IMR-90 (cell line): ENCODE measurements around the gene RIPK4. TPM values are rescaled to one million over a fixed set of nuclear protein-coding genes. Genes with fewer than 3 reads are reported as not detected.

ENCODE experiments used
- ATAC-seq: fragments of 200-7000 bp; cut with Tn5 transposase; 2 replicates; pipeline ENCODE4 v1.9.1; 2020; ENCODE audit warnings: low read depth, mild to moderate bottlenecking, moderate library complexity
- BruUV-seq: library from RNA; stranded (reverse); fragments of 400-500 nt; replicated peaks from 2 replicates; lab custom pipeline; 2021; lab: Mats Ljungman, UMichigan
- CTCF ChIA-PET: fragments of 300-600 bp; formaldehyde crosslinking; extraction: SDS; loops from one replicate; lab custom pipeline; 2021; ENCODE audit warnings: antibody characterized with exemption; lab: Yijun Ruan, JAX
- POLR2A ChIA-PET: fragments of 300-600 bp; sonication (Branson Sonifier 250); formaldehyde crosslinking; loops from one replicate; lab custom pipeline; 2022; ENCODE audit warnings: antibody characterized with exemption; ENCODE audit not compliant: unreplicated experiment; lab: Charles Lee
- DNase-seq: peaks from one replicate; pipeline ENCODE4 v3.0.0; 2013
- H2AFZ ChIP-seq: replicated peaks from 2 replicates; pipeline ENCODE3; 2013; ENCODE audit warnings: low read length, mild to moderate bottlenecking; ENCODE audit not compliant: poor library complexity
- H2AK5ac ChIP-seq: 2 replicates; pipeline ENCODE4 v1.6.1; 2013; ENCODE audit warnings: low read depth, low read length, inconsistent platforms
- H2AK9ac ChIP-seq: replicated peaks from 2 replicates; pipeline ENCODE3; 2013; ENCODE audit warnings: mild to moderate bottlenecking, low read depth, low read length, moderate library complexity; ENCODE audit not compliant: poor library complexity
- H2BK120ac ChIP-seq: 2 replicates; pipeline ENCODE4 v1.6.1; 2013; ENCODE audit warnings: low read depth, low read length, inconsistent platforms
- H2BK15ac ChIP-seq: 3 replicates; pipeline ENCODE4 v1.6.1; 2013; ENCODE audit warnings: low read depth, low read length, inconsistent platforms
- H2BK20ac ChIP-seq: 2 replicates; pipeline ENCODE4 v1.6.1; 2013; ENCODE audit warnings: low read depth, mild to moderate bottlenecking, inconsistent platforms, low read length, moderate library complexity
- H2BK5ac ChIP-seq: 2 replicates; pipeline ENCODE4 v1.6.1; 2013; ENCODE audit warnings: mild to moderate bottlenecking, low read depth, low read length, inconsistent platforms; ENCODE audit not compliant: poor library complexity, severe bottlenecking
- H3K14ac ChIP-seq: replicated peaks from 2 replicates; pipeline ENCODE4 v1.6.1; 2013; ENCODE audit warnings: low read depth, low read length, inconsistent platforms
- H3K18ac ChIP-seq: 2 replicates; pipeline ENCODE4 v1.6.1; 2013; ENCODE audit warnings: low read depth, low read length, control low read depth
- H3K23ac ChIP-seq: 2 replicates; pipeline ENCODE4 v1.6.1; 2013; ENCODE audit warnings: low read depth, low read length, inconsistent platforms
- H3K27ac ChIP-seq: 2 replicates; pipeline ENCODE4 v1.5.1; 2013; ENCODE audit warnings: mild to moderate bottlenecking, control low read depth, low read length; ENCODE audit not compliant: insufficient read depth
- H3K27me3 ChIP-seq: 2 replicates; pipeline ENCODE4 v1.6.1; 2013; ENCODE audit warnings: low read length; ENCODE audit not compliant: control insufficient read depth, insufficient read depth
- H3K36me3 ChIP-seq: 2 replicates; pipeline ENCODE4 v1.6.1; 2013; ENCODE audit warnings: low read length, mixed read lengths; ENCODE audit not compliant: control insufficient read depth, insufficient read depth
- H3K4ac ChIP-seq: 2 replicates; pipeline ENCODE4 v1.6.1; 2013; ENCODE audit warnings: low read depth, low read length, inconsistent platforms
- H3K4me1 ChIP-seq: 2 replicates; pipeline ENCODE4 v1.6.1; 2013; ENCODE audit warnings: low read length, mixed read lengths; ENCODE audit not compliant: control insufficient read depth, insufficient read depth
- H3K4me2 ChIP-seq: 2 replicates; pipeline ENCODE4 v1.6.1; 2013; ENCODE audit warnings: low read depth, mild to moderate bottlenecking, control low read depth, low read length, moderate library complexity
- H3K4me3 ChIP-seq: 2 replicates; pipeline ENCODE4 v1.5.1; 2013; ENCODE audit warnings: low read depth, mild to moderate bottlenecking, control low read depth, low read length, moderate library complexity; ENCODE audit not compliant: insufficient read depth
- H3K56ac ChIP-seq: 2 replicates; pipeline ENCODE4 v1.6.1; 2013; ENCODE audit warnings: low read length, inconsistent platforms; ENCODE audit not compliant: insufficient read depth; ENCODE audit errors: extremely low read depth
- H3K79me1 ChIP-seq, 2 experiments: 2 replicates each; pipeline ENCODE4 v1.6.1; 2013; ENCODE audit warnings: low read length in 2 of 2, inconsistent platforms in 1 of 2, low read depth in 1 of 2
- H3K9ac ChIP-seq: 2 replicates; pipeline ENCODE4 v1.6.1; 2013; ENCODE audit warnings: low read depth, low read length, control low read depth
- H3K9me1 ChIP-seq: 2 replicates; pipeline ENCODE4 v1.6.1; 2013; ENCODE audit warnings: low read length, inconsistent platforms; ENCODE audit not compliant: insufficient read depth
- H3K9me3 ChIP-seq: 2 replicates; pipeline ENCODE4 v1.6.1; 2013; ENCODE audit warnings: low read length; ENCODE audit not compliant: control insufficient read depth, insufficient read depth
- H4K20me1 ChIP-seq: 2 replicates; pipeline ENCODE4 v1.6.1; 2013; ENCODE audit warnings: low read length, inconsistent platforms; ENCODE audit not compliant: insufficient read depth
- H4K5ac ChIP-seq: 2 replicates; pipeline ENCODE4 v1.6.1; 2013; ENCODE audit warnings: mild to moderate bottlenecking, low read depth, low read length, control low read depth
- H4K8ac ChIP-seq, 2 experiments: 2 replicates each; pipeline ENCODE4 v1.6.1; 2013; ENCODE audit warnings: low read depth in 2 of 2, low read length in 2 of 2, control low read depth in 1 of 2, inconsistent platforms in 1 of 2
- H4K91ac ChIP-seq: 2 replicates; pipeline ENCODE4 v1.6.1; 2013; ENCODE audit warnings: low read depth, low read length, inconsistent platforms; ENCODE audit not compliant: insufficient read depth
- CEBPB ChIP-seq: IDR thresholded peaks from 2 replicates; pipeline ENCODE4 v1.6.1; 2012; ENCODE audit warnings: low read depth, low read length, improper control_type of control experiment
- CHD1 ChIP-seq: IDR thresholded peaks from 2 replicates; pipeline ENCODE4 v1.6.1; 2012; ENCODE audit warnings: low read depth, low read length, improper control_type of control experiment
- CTCF ChIP-seq: conservative IDR thresholded peaks from 2 replicates; pipeline ENCODE4 v1.5.1; 2012; ENCODE audit warnings: mild to moderate bottlenecking, low read depth, low read length, improper control_type of control experiment
- ELK1 ChIP-seq: fragments of 150-350 bp; IDR thresholded peaks from 2 replicates; pipeline ENCODE4 v1.6.1; 2016; ENCODE audit warnings: low read depth, mild to moderate bottlenecking, low read length, moderate library complexity, borderline replicate concordance
- FOS ChIP-seq: fragments of 150-350 bp; IDR thresholded peaks from 2 replicates; pipeline ENCODE4 v1.6.1; 2016; ENCODE audit warnings: low read depth, low read length
- MAFK ChIP-seq: IDR thresholded peaks from 2 replicates; pipeline ENCODE4 v1.6.1; 2012; ENCODE audit warnings: low read depth, low read length, improper control_type of control experiment
- MAZ ChIP-seq: IDR thresholded peaks from 2 replicates; pipeline ENCODE4 v1.6.1; 2012; ENCODE audit warnings: low read depth, mild to moderate bottlenecking, low read length, improper control_type of control experiment, moderate library complexity, borderline replicate concordance
- MXI1 ChIP-seq: IDR thresholded peaks from 2 replicates; pipeline ENCODE4 v1.6.1; 2012; ENCODE audit warnings: low read depth, mild to moderate bottlenecking, low read length, moderate library complexity, borderline replicate concordance
- NFE2L2 ChIP-seq: fragments of 150-350 bp; IDR thresholded peaks from 2 replicates; pipeline ENCODE4 v1.6.1; 2016; ENCODE audit warnings: low read depth, mild to moderate bottlenecking, low read length
- POLR2A ChIP-seq: IDR thresholded peaks from 2 replicates; pipeline ENCODE4 v1.6.1; 2012; ENCODE audit warnings: mild to moderate bottlenecking, low read depth, low read length
- RAD21 ChIP-seq: IDR thresholded peaks from 2 replicates; pipeline ENCODE4 v1.6.1; 2012; ENCODE audit warnings: low read length, improper control_type of control experiment
- RCOR1 ChIP-seq: IDR thresholded peaks from 2 replicates; pipeline ENCODE4 v1.6.1; 2012; ENCODE audit warnings: mild to moderate bottlenecking, low read length, improper control_type of control experiment; ENCODE audit not compliant: insufficient replicate concordance
- RFX5 ChIP-seq: IDR thresholded peaks from 2 replicates; pipeline ENCODE4 v1.8.0; 2012; ENCODE audit warnings: low read depth, mild to moderate bottlenecking, low read length, moderate library complexity
- WGBS, 2 experiments: methylation state at CpG; one replicate each; pipeline versions ENCODE4 v1.1.5 to v1.1.7; 2013; ENCODE audit warnings: missing lambda C conversion rate in 2 of 2; ENCODE audit not compliant: insufficient read length in 1 of 2; ENCODE audit errors: extremely low coverage in 2 of 2; 5-methylcytosine and 5-hydroxymethylcytosine counted together
- dilution Hi-C: fragments of 300-500 bp; cut with HindIII; formaldehyde crosslinking; loops from one replicate; pipeline ENCODE4 v1.14.3; 2018; ENCODE audit warnings: low sequenced_read_pairs; ENCODE audit not compliant: unreplicated experiment
- in situ Hi-C: fragments of 300-500 bp; cut with MboI; formaldehyde crosslinking; loops from 3 replicates; pipeline ENCODE4 v1.14.3; 2019; ENCODE audit warnings: low sequenced_read_pairs, inconsistent platforms, mixed read lengths
- intact Hi-C: fragments of 100-400 bp; cut with micrococcal nuclease; formaldehyde crosslinking; loops from 2 replicates; pipeline ENCODE4 v1.10.0; 2022
- polyA plus RNA-seq, 3 experiments: library from polyadenylated mRNA; depleted of rRNA; stranded (reverse); fragments of >200 nt; gene quantifications; 2 replicates each; pipeline ENCODE4 v1.2.3, GENCODE V29; 2012; ENCODE audit warnings: low replicate concordance in 1 of 3
- total RNA-seq: library from RNA; depleted of rRNA; stranded (reverse); fragments of >200 nt; gene quantifications from 2 replicates; pipeline ENCODE4 v1.2.3, GENCODE V29; 2012

The RIPK4 gene
- total and polyA plus RNA-seq, 2 of the 4 experiments (the other 2 are of a cell fraction), result under 0.01 to 0.03 TPM

GRCh38 chr21:41800425-41801320 is 33.8 kb upstream of the RIPK4 start (continued):
- TF ChIP-seq MAZ, result no peak

- 96% methylated on average over 6 of the region's 7 CpGs; no CpG with 5 or more reads in 1 of the 2 experiments for WGBS, 2 experiments
- no TSS peak for BruUV-seq
- Histone ChIP-seq H3K4me1 (no peaks in the 10 kb centered on the region), H3K36me3 (peaks cover 25% of the 10 kb centered on the region), H3K18ac (no peak overlapping the region), H3K9me1 (no peaks in the 10 kb centered on the region; the same call in 1 of the 2 replicates), H4K5ac (no peak overlapping the region), H3K27me3 (no peaks in the 10 kb centered on the region), H4K20me1 (no peaks in the 10 kb centered on the region), H2AK9ac (no peak overlapping the region), H4K8ac (no peak overlapping the region), H3K4me2 (no peak overlapping the region), H3K4me3 (no peak overlapping the region), H3K79me1 (no peaks in the 10 kb centered on the region), H2AK5ac (no peak overlapping the region), H3K9me3 (no peaks in the 10 kb centered on the region), H3K9ac (no peak overlapping the region), H3K27ac (no peak overlapping the region), H2BK15ac (no peak overlapping the region), H2AFZ (no peak overlapping the region), H2BK5ac (no peak overlapping the region), H2BK20ac (no peak overlapping the region), H3K4ac (no peak overlapping the region), H2BK120ac (no peak overlapping the region), H3K23ac (no peak overlapping the region), H3K14ac (no peak overlapping the region), H4K91ac (no peak overlapping the region), H3K56ac (no peak overlapping the region)
- intact Hi-C loops, result no loop called here
- in situ Hi-C loops, result loop anchor here (25.0 kb wide), 1 partner anchor 512 kb away; no protein-coding TSS in a partner anchor
- dilution Hi-C loops, result no loop called here
- ChIA-PET CTCF (no interaction called here), POLR2A (no interaction called here)
- ATAC-seq (no peak), DNase-seq (no peak)
- TF ChIP-seq CTCF (no peak), MAZ (no peak), FOS (no peak), NFE2L2 (no peak), RCOR1 (no peak), CHD1 (no peak), ELK1 (no peak), MXI1 (no peak), POLR2A (no peak), RAD21 (no peak), MAFK (no peak), CEBPB (no peak), RFX5 (no peak)
These were observed 32.9 kb upstream of the RIPK4 start for GRCh38 chr21:41799763-41800162.
